Epithelial cell of proximal tubule (primary cell): ENCODE measurements around the gene SLC39A11. TPM values are rescaled to one million over a fixed set of nuclear protein-coding genes. Genes with fewer than 3 reads are reported as not detected.

Experiments used
- DNase-seq: peaks from one replicate; pipeline ENCODE4 v3.0.0-alpha.2; 2011; ENCODE audit warnings: low read depth
- H3K4me3 ChIP-seq: 2 replicates; pipeline ENCODE4 v1.5.1; 2011; ENCODE audit warnings: low read depth, mild to moderate bottlenecking, low read length
- CTCF ChIP-seq: conservative IDR thresholded peaks from 2 replicates; pipeline ENCODE4 v1.5.1; 2012; ENCODE audit warnings: low read depth, mild to moderate bottlenecking, low read length
- total RNA-seq: library from RNA; depleted of rRNA; stranded (reverse); fragments of >200 nt; gene quantifications from 2 replicates; pipeline ENCODE4 v1.2.3, GENCODE V29; 2015

SLC39A11 gene
- total RNA-seq, 1 donor from 2014 or later: 12.6 TPM

DNA sequence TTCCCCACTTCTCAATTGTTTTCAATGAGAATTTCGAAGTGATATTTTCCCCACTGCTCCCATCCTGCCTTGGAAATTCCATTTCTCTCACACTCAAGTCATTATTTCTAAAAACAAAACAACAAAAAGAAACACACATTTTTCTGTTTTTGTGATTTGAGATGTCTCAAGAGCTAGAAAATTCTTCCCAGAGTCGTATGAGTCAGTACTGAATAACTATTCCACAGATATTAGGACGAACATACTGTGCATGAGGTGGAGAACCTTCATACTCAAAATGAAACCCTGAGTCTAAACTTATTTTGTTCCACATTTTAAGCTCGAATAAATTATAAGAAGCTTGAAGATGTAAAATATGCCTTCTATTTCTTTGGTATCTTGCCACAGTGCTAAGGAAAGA is 204.6 kb downstream of the SLC39A11 start:
- H3K4me3 ChIP-seq: no peak overlapping the region
- DNase-seq: no peak
- TF ChIP-seq CTCF: no peak

GRCh38 chr17:72887322-72887721 is 205.2 kb downstream of the SLC39A11 start:
- TF ChIP-seq CTCF: no peak
- no peak for DNase-seq
- H3K4me3 ChIP-seq: no peak overlapping the region

DNA sequence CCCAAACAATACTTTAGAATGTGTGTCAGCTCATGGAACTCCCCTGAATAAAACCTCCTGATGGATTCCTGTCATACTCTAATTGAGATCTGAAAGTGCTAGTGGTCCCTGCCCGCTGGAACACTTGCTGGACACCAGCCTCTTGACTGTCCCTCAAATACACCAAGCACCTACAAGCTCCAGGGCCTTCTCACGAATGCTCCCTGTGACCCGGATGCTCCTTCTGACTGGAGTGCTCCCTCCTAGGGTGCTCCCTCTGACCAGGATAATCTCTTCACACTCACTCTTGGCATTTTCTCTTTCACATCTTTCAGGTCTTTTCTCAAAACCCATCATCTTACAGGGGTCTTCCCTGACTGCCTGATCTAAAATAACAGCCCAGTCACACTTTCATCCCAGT is 205.9 kb downstream of the SLC39A11 start:
- no peak for DNase-seq
- no peak overlapping the region for H3K4me3 ChIP-seq
- TF ChIP-seq CTCF: no peak

- no peak overlapping the region for H3K4me3 ChIP-seq
- no peak for DNase-seq
- no peak for TF ChIP-seq CTCF
These were observed 208.4 kb downstream of the SLC39A11 start for GRCh38 chr17:72884066-72884465.

GRCh38 chr17:72883351-72883750 is 209.1 kb downstream of the SLC39A11 start:
- DNase-seq: no peak
- H3K4me3 ChIP-seq: no peak overlapping the region
- TF ChIP-seq CTCF: no peak

DNA sequence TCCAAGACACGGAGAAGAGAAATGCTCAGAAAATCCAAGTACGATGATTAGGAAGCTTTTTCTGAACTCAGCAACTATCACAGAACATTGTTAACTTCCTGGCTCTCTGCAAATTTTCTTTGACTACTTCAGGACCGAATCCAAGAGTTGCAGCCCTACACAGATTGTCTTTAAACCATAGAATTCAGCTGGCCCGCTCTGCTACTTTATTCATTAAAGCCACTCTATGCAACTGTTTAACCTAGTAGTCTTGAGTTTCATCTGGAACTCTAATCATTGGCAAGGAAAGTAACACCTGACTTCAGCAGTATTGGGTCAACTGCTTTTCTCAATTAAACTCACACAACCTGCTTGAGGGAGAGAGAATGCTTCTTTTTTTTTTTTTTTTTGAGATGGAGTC is 210.1 kb downstream of the SLC39A11 start:
- no peak for DNase-seq
- H3K4me3 ChIP-seq: no peak overlapping the region
- no peak for TF ChIP-seq CTCF

DNA sequence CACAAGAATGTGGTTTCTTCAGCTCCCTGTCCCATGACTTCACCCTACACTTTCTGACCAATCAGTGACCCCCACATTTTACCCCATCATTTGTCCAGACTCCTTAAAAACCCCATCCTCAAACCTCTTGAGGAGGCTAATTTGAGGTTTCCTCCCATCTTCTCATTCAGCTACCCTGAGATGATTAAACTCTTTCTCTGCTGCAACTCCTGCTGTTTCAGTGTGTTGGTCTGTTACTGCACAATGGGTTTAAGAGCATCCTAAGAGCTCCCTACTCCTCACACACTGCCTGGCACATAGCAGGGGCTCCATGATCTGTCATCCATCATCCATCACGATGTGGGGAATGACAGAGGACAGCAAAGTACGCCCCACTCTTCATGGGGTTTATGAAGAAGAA is 212.6 kb downstream of the SLC39A11 start:
- no peak for DNase-seq
- no peak for TF ChIP-seq CTCF
- no peak overlapping the region for H3K4me3 ChIP-seq
